Lower leg skin (tissue), 4 donors: Measurements from ENCODE around the gene TASL. TPM values are rescaled to one million over a fixed set of nuclear protein-coding genes. Genes with fewer than 3 reads are reported as not detected.
"Not testable (repeated sequence)": the region's sequence is repeated elsewhere in the genome, so short reads cannot be mapped to it uniquely, and the experiment has no call there.

Experiments used
- DNase-seq, 2 donors: peaks; one replicate each; pipeline ENCODE4 v3.0.0-alpha.2; 2019; ENCODE audit warnings: low spot score in 2 of 2
- H3K4me3 ChIP-seq: fragments of 200-600 bp; sonication (generic); 2 replicates; pipeline ENCODE4 v1.5.1; 2017; ENCODE audit warnings: mild to moderate bottlenecking, low read depth; ENCODE audit not compliant: poor library complexity, severe bottlenecking
- POLR2A ChIP-seq, 2 donors: fragments of 450-650 bp; IDR thresholded peaks; one replicate each; pipeline ENCODE4 v1.6.1; 2016 to 2017; ENCODE audit warnings: antibody characterized with exemption in 2 of 2, mild to moderate bottlenecking in 1 of 2, moderate library complexity in 1 of 2
- WGBS, 2 donors: methylation state at CpG; one replicate each; pipeline ENCODE4 v1.1.5; 2018; 5-methylcytosine and 5-hydroxymethylcytosine counted together
- intact Hi-C: fragments of 100-400 bp; cut with DNase I; formaldehyde crosslinking; loops from one replicate; pipeline ENCODE4 v1.15.0; 2023; ENCODE audit warnings: low total_unique reads
- total RNA-seq, 4 donors: library from RNA; depleted of rRNA; stranded (reverse); fragments of >200 nt; gene quantifications; one replicate each; pipeline ENCODE4 v1.1.0, GENCODE V29; 2016
- TF ChIP-seq, protein P1 (sequence below), 3 donors: fragments of 450-650 bp; IDR thresholded peaks; one replicate each; pipeline ENCODE4 v1.5.1; 2016; ENCODE audit warnings: antibody characterized with exemption in 3 of 3, mild to moderate bottlenecking in 3 of 3, moderate library complexity in 2 of 3

Gene TASL
- total RNA-seq, 4 donors from 2014 or later = 0.34 to 1.5 (median 0.94) TPM

DNA sequence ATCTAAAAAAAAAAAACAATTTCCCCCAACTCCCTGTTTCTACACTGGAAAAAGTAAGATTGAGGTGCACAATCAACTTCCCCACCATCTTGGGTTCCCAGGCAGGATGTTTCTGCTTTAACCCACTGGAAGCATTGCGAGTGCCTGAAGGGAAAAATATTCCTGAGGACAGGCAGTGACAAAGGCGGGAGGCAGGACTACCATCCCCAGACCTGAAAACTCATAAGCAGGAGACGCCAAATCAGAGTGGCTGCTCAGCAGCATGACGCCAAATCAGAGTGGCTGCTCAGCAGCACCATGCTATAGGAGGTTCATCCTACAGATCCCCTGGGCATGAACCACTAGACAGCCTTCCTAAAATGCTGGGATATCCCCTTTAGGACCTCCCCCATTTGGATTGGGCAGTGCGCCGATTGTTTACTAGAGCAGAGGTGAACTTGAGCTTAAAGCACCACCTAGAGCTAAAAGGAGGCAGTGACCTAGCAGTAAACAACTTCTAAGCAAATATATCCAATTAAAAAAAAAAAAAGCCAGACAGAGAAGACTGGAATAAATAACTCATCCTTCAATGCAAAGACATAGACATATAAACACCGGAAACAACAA, 40.7 kb upstream of the TASL start:
- H3K4me3 ChIP-seq = no peak overlapping the region
- 75 to 87% methylated on average over 7 of the region's 7 CpGs for WGBS, 2 donors
- intact Hi-C loops = no loop called here
- DNase-seq = no peak
- TF ChIP-seq, protein P1, sequence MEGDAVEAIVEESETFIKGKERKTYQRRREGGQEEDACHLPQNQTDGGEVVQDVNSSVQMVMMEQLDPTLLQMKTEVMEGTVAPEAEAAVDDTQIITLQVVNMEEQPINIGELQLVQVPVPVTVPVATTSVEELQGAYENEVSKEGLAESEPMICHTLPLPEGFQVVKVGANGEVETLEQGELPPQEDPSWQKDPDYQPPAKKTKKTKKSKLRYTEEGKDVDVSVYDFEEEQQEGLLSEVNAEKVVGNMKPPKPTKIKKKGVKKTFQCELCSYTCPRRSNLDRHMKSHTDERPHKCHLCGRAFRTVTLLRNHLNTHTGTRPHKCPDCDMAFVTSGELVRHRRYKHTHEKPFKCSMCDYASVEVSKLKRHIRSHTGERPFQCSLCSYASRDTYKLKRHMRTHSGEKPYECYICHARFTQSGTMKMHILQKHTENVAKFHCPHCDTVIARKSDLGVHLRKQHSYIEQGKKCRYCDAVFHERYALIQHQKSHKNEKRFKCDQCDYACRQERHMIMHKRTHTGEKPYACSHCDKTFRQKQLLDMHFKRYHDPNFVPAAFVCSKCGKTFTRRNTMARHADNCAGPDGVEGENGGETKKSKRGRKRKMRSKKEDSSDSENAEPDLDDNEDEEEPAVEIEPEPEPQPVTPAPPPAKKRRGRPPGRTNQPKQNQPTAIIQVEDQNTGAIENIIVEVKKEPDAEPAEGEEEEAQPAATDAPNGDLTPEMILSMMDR (IDR thresholded peaks at IDR 0.05) = no peak
- TF ChIP-seq POLR2A (IDR thresholded peaks at IDR 0.05) = no peak

DNA sequence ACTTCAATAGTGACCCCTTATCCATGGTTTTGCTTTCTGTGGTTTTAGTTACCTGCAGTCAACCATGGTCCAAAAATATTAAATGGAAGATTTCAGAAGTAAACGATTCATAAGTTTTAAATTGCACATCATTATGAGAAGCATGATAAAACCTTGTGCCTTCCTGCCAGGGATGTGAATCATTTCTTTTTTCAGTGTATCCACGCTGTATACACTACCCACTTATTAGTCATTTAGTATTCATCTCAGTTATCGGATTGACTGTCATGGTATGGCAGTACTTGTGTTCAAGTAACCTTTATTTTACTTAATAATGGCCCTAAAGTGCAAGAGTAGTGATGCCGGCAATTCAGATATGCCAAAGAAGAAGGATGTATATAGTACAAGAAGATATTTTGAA, 37.7 kb upstream of the TASL start:
- TF ChIP-seq POLR2A (IDR thresholded peaks at IDR 0.05) = no peak
- TF ChIP-seq, protein P1 (IDR thresholded peaks at IDR 0.05) = no peak
- 39 to 51% methylated on average over 4 of the region's 4 CpGs for WGBS, 2 donors
- H3K4me3 ChIP-seq = no peak overlapping the region
- DNase-seq = no peak
- intact Hi-C loops = no loop called here

DNA sequence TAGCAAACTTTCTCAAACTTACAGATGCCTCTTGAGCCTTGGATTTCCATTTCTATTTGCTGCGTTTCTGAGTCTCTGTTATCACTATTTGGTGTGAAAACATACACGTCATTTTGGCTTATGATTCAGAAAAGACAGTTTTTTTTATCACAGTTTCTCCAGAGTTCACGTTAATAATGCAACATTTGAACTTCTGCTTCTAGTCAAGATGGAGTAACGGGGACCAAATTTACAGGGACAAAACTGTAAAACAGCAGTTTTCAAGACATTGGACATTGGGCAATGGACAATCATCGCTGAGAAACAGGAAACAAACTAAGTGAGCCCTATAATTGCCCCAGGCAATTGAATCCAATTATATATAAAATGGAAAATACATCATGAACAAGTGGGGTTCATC, 36.2 kb upstream of the TASL start:
- intact Hi-C loops = no loop called here
- TF ChIP-seq, protein P1 (IDR thresholded peaks at IDR 0.05) = no peak
- no peak for TF ChIP-seq POLR2A (IDR thresholded peaks at IDR 0.05)
- H3K4me3 ChIP-seq = no peak overlapping the region
- no peak for DNase-seq
- 65 to 68% methylated on average over 5 of the region's 5 CpGs for WGBS, 2 donors

DNA sequence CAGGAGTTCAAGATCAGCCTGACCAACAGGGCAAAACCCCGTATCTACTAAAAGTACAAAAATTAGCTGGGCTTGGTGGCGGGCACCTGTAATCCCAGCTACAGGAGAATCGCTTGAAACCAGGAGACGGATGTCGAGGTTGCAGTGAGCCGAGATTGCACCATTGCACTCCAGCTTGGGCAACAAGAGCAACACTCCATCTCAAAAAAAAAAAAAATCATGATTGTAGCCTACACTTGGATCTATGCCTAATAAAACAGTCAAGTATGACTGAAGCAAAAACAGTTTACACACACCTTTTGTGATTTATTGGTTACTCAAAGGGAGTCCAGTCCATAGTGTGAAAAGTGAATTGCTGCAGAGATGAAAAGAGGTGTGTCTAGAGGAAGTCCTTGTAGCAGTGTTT, 34.7 kb upstream of the TASL start:
- 71 to 86% methylated on average over 6 of the region's 6 CpGs for WGBS, 2 donors
- intact Hi-C loops = no loop called here
- TF ChIP-seq POLR2A (IDR thresholded peaks at IDR 0.05) = no peak
- TF ChIP-seq, protein P1 (IDR thresholded peaks at IDR 0.05) = no peak
- no peak for DNase-seq
- H3K4me3 ChIP-seq = no peak overlapping the region

DNA sequence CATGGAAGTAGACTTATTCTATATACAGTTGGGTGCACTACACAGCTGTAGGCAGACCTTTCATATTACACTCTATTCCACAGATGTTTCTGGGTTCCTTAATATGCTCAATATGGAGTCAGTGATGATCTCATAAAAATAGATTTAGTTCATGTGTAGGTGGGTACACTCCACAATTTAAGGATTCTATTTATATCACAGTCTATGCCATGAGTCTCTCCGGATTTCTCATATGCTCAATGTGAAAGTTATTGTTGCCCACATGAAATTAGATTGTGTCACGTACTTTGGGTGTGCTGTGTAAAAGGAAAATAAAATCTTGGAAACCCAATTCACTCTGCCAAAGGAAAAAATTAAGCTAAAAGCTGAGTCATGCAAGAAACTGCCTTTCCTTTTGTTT, 32.5 kb upstream of the TASL start:
- intact Hi-C loops = no loop called here
- WGBS, 2 donors = 30 to 33% methylated on average over 2 of the region's 2 CpGs
- no peak for TF ChIP-seq POLR2A (IDR thresholded peaks at IDR 0.05)
- TF ChIP-seq, protein P1 (IDR thresholded peaks at IDR 0.05) = no peak
- DNase-seq = no peak
- H3K4me3 ChIP-seq = no peak overlapping the region

DNA sequence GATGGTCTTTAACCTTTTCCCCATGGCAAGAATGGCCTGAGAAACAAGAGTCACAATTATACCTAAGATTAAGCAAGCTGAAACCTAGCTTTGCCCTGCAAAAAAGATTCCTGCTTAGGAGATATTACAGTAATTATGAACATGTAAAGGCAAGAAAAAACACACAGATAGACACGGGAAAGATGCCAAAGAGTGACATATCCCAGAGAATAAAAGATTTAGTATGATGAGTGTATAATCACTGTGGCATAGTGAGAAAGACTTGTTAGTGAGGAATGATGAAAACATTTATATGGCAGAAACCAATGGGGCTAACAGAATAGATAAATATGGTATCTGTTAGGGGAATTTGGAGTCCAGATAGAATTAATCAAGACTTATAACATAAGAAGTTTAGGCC, 29.6 kb upstream of the TASL start:
- H3K4me3 ChIP-seq = no peak overlapping the region
- intact Hi-C loops = no loop called here

DNA sequence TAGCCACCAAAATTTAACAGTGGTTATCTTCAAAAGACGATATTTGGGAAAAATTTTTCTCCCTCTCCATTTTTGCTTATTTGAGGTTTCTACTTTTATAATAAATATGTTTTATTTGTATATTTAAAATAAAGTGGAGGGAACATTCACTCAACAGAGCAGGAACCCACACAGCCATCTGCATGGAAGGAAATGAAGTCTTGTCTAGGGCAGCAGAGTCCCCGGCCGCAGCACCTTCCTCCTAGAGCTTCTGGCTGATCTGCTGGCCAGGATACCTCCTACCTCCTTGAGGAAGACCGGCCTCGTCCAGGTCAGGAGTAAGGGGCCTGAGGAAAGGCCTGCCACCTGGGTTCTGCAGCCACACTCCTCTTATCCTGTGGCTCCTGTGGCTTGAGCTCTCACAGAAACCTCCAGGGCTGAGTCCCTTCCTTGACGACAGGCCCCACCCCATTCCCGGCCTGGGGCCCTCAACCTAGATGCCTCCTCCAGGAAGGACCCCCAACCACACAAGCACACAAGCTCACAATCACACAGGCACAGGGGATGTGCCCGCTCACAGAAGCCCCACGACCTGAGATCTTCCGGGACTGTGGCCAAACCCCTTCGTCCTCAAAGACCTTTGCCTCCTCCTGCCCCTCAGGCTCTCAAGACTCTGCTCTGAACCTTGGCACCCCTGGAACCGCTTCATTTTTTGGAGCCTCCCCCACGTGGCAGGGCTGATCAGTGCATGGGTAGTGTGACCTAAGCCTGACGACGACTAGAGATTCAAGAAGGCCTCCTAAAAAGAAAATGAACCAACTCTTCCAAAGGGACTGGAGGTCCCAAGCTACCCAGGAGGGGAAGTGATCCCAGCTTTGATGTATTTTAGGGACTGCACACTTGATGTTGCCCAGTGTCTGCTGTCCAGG, 23.0 kb upstream of the TASL start:
- WGBS, 2 donors = 64 to 71% methylated on average over 5 to 6 of the region's 15 CpGs
- DNase-seq, H3K4me3 ChIP-seq, intact Hi-C loops: not testable (repeated sequence)

More for the DNA sequence above, 29.6 kb upstream of the TASL start:
- TF ChIP-seq, protein P1 (IDR thresholded peaks at IDR 0.05) = no peak
- TF ChIP-seq POLR2A (IDR thresholded peaks at IDR 0.05) = no peak
- WGBS, 2 donors = 33% methylated on average over 1 of the region's 1 CpG
- DNase-seq = no peak
